Amniotic stem cell (primary cell): Measurements from ENCODE around the gene TTC7B.

Source experiments
- DNase-seq: peaks from one replicate; lab custom pipeline; 2025; lab: John Stamatoyannopoulos, UW

Gene TTC7B

GRCh38 chr14:90617961-90618360 is 198.3 kb downstream of the TTC7B start:
- DNase-seq: no peak

DNA sequence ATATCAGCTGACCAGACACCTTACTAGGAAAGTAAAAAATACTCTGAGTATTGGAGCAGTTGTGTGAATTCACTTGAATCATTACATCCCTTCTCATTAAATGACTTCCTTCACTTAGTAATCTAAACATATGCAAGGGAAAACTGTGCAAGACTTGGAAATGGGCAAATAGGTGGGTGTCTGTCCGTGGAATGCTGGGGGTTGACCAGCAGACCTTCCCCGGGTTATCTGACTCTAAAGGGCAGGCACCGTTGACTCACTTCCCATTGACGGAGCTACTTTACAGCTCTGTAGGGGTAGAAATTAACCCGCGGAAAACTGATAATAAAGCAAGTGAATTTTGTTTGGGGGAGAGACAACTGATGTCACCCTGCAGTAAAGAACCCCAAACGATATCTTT is 199.3 kb downstream of the TTC7B start:
- no peak for DNase-seq

- no peak for DNase-seq
Observed at GRCh38 chr14:90616313-90616712, 199.9 kb downstream of the TTC7B start.

GRCh38 chr14:90615517-90616060 is 200.6 kb downstream of the TTC7B start:
- DNase-seq: no peak

- DNase-seq: no peak
Observed at GRCh38 chr14:90614696-90615516, 201.3 kb downstream of the TTC7B start.

- no peak for DNase-seq
Observed at GRCh38 chr14:90613997-90614396, 202.2 kb downstream of the TTC7B start.

DNA sequence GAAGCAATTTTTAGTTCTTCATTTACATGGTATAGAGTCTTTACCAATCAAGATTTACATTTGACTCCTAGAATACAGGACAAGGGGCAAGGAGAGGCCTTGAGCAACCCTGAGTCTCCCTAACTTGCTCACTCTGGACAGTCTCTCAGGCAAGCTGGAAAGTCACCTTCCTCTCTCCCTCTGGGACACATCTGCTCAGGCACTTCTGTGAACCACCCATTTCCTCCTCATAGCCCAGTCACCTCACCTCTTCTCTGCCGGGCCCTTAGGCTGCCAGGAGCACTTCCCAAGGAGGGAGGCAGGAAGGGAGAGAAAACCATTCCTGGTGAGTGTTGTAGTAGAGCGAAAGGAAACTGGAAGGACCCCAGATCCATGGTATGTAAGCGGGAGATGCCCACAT is 202.8 kb downstream of the TTC7B start:
- no peak for DNase-seq

- DNase-seq: no peak
Observed at GRCh38 chr14:90612801-90613200, 203.4 kb downstream of the TTC7B start.

DNA sequence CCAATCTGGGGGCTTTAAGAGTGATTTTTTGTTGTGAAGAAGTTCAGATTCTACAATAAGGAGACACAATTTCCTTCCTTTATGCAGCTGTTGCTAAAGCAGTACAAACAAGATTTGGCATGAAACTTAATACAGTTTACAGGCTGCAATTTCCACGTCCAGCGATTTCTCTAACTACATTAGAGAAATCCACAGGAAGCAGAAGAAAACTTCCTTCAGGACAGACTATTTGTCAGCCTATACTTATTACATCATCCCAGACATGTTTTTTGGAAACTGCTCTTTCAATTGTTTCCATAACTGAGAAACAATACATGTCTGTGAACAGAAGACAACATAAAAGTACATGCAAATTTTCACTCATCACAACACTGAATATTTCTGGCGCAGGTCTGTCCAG is 204.3 kb downstream of the TTC7B start:
- DNase-seq: no peak

GRCh38 chr14:90611501-90611900 is 204.7 kb downstream of the TTC7B start:
- no peak for DNase-seq

GRCh38 chr14:90610346-90611040 is 205.7 kb downstream of the TTC7B start:
- no peak for DNase-seq

- no peak for DNase-seq
Observed at GRCh38 chr14:90609376-90609775, 206.9 kb downstream of the TTC7B start.

- no peak for DNase-seq
Observed at GRCh38 chr14:90608929-90609341, 207.3 kb downstream of the TTC7B start.

DNA sequence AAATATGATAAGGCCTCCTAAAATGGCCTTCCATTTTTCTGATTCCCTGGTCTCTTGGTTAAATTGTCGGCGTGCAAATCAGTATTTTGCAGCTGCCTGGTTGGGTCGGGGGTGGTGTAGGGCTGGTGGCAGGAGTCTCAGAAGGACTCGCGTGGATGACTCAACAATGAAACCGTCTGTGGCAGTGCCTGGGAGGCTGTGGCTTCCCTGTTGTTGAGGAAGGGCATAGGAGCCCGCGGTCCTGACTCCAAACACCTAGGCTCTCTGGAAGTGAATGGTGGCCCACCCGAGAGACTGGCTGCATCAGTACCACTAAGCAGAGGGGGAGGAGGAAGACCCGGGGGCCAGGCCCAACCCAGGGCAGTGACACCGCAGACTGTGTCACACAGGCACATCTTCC is 207.9 kb downstream of the TTC7B start:
- no peak for DNase-seq

DNA sequence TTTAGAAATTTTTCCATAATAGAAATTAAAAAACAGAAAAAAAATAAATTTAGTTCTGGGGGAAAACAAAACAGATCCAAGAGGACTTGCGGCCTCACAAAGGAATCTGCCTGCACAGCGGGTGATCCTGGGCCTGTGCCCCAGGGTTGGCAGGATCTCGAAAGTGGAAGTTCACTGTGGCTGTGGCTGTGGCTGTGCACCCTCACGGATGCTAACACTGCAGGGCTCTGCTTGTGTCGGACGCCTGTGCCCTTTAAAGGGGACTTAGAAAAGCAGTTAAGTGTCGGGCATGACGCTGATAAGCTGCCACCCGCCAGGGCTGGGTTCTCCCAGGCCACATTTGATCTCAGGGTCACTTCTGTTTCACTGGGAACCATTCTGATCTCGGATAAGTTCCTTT is 209.1 kb downstream of the TTC7B start:
- no peak for DNase-seq

GRCh38 chr14:90606434-90606833 is 209.8 kb downstream of the TTC7B start:
- no peak for DNase-seq

DNA sequence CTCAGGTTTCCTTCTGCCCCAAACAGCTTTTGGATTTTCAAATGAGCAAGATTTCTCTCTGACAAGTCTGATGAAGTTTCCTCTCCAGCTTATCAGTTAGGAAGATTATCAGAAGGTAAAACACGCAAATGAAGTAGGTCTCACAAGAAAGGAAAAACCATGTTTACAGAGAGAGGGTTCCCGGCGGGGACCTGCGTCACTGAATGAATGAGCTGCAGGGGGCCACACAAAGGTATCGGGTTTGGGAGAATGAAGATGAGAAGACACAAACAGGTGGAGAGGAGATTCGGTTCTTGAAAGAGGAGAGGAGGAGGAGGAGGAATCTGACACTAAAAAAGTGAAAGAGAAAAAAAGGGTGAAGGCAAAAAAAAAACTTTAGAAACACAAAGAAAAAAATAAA is 210.8 kb downstream of the TTC7B start:
- no peak for DNase-seq

GRCh38 chr14:90604356-90604755 is 211.9 kb downstream of the TTC7B start:
- DNase-seq: no peak

GRCh38 chr14:90603841-90604240 is 212.4 kb downstream of the TTC7B start:
- no peak for DNase-seq

DNA sequence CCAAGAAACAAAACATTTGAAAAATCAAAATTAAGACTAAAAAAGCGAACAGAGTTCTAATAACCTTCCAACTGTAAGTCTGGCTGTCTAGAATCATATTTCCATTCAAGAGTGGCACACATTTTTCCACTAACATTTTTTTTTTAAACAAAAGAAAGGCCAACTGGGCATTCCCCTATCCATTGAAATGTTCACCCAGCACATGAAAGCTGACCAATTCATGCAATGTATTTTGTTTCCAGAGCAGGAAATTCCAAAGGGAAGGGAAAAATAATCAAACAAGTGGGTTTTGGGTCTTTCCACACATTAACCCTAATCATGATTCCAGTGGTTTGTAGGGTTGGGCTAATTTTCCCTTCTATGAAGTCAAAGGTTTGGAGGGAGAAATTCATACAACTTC is 212.9 kb downstream of the TTC7B start:
- no peak for DNase-seq

GRCh38 chr14:90602088-90602687 is 214.0 kb downstream of the TTC7B start:
- DNase-seq: no peak

DNA sequence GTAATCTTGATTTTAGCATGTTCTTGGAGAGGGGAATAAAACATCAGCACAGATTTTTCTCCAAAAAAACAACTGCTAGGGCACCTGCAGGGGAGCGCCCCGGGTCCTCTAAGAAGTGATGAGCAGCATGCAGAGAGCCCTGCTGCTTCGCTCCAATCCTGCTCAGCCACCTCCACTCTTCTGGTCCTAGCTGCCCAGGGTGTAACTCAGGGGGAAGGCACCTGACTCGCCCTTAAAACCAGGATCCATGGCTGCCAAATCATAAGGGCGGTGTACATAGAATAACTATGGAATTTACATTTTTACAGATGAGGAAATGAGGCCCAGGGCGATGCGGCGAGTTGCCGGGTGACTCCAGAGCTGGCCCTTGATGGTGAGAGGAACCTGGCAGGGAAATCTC is 214.7 kb downstream of the TTC7B start:
- DNase-seq: no peak

DNA sequence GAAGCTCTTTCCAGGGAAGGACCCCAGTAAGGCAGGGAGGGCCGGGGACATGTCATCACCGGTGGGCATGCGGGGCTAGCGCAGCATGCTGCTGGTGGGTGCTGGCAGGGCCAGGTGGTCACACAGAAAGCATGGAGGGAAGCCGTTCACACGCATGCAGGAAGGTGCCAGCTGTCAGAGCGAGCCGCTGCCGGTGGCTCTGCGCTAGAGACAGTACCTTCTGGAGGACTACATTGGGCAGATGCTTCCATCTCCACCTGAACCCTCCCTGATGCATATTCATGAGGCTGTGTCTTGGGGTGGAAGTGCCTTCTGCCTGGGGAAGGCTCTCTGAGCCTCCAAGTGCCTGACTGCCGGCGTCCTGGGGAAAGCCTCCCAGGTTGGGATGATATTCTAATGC is 215.6 kb downstream of the TTC7B start:
- DNase-seq: no peak
